K562 (cell line): ENCODE data around the gene SELPLG.

ENCODE experiments used
- ARID4B ChIP-seq: sonication (generic); formaldehyde crosslinking; IDR thresholded peaks from 2 replicates; pipeline ENCODE4 v1.8.0; 2022; ENCODE audit warnings: mild to moderate bottlenecking, missing genetic modification reagents
- CTCF ChIP-seq, 3 experiments: IDR thresholded peaks in 2 of 3; conservative IDR thresholded peaks in 1 of 3; 2 replicates each; pipeline ENCODE4 v1.5.1; 2011 to 2012; ENCODE audit warnings: low read length in 3 of 3, mild to moderate bottlenecking in 3 of 3, control low read depth in 2 of 3, improper control_type of control experiment in 1 of 3, inconsistent platforms in 1 of 3, low read depth in 1 of 3, mixed read lengths in 1 of 3, moderate library complexity in 1 of 3; ENCODE audit not compliant: insufficient read depth in 2 of 3
- ESRRA ChIP-seq: fragments of 450-650 bp; IDR thresholded peaks from 2 replicates; pipeline ENCODE4 v1.6.1; 2014; ENCODE audit warnings: low read depth, mild to moderate bottlenecking, moderate library complexity, borderline replicate concordance
- EZH2 ChIP-seq: IDR thresholded peaks from 2 replicates; pipeline ENCODE4 v1.6.1; 2012; ENCODE audit warnings: low read depth, mild to moderate bottlenecking, inconsistent platforms, low read length, borderline replicate concordance
- HLTF ChIP-seq: fragments of 450-650 bp; IDR thresholded peaks from 2 replicates; pipeline ENCODE4 v1.6.1; 2016
- POLR2AphosphoS5 ChIP-seq: IDR thresholded peaks from 2 replicates; pipeline ENCODE4 v1.6.1; 2011; ENCODE audit warnings: mild to moderate bottlenecking, low read depth, low read length, moderate library complexity; ENCODE audit not compliant: control insufficient read depth, insufficient read depth
- RUNX1 ChIP-seq: sonication (generic); IDR thresholded peaks from 2 replicates; pipeline ENCODE4 v1.6.1; 2016; ENCODE audit warnings: antibody characterized with exemption, low read depth

- no peak for TF ChIP-seq EZH2
- TF ChIP-seq ARID4B (CRISPR knock-in tag), result no peak
- TF ChIP-seq CTCF (IDR thresholded peaks at IDR 0.05 in 2 of 3, conservative IDR thresholded peaks at IDR 0.05 in 1 of 3; ENCODE audit: insufficient read depth in 2 of 3, low read depth in 1 of 3, low read length in 3 of 3), result no peak
- TF ChIP-seq RUNX1, result no peak
- TF ChIP-seq POLR2AphosphoS5, result no peak
- TF ChIP-seq ESRRA, result no peak
- TF ChIP-seq HLTF, result no peak
These were observed 30.0 kb downstream of the SELPLG start for GRCh38 chr12:108603743-108604142.
